Measurements from ENCODE around the gene PIK3AP1. TPM values are rescaled to one million over a fixed set of nuclear protein-coding genes. Genes with fewer than 3 reads are reported as not detected.
"Not testable (repeated sequence)": the region's sequence is repeated elsewhere in the genome, so short reads cannot be mapped to it uniquely, and the experiment has no call there.

The PIK3AP1 gene
- total RNA-seq, 3 donors from 2014 or later, result 9.8 to 26.9 (median 14.2) TPM

- Histone ChIP-seq H3K9me3 (no peaks in the 10 kb centered on the region), H3K27me3 (no peaks in the 10 kb centered on the region), H3K4me1 (no peaks in the 10 kb centered on the region), H3K27ac (no peak overlapping the region), H3K4me3 (no peak overlapping the region), H3K36me3 (no peaks in the 10 kb centered on the region)
- TF ChIP-seq POLR2A (IDR thresholded peaks at IDR 0.05) (no peak), POLR2AphosphoS5 (IDR thresholded peaks at IDR 0.05) (no peak)
- intact Hi-C loops (cut with DNase I; ENCODE audit: low total_unique reads), result no loop called here
- DNase-seq (ENCODE audit: low spot score in 2 of 2), result peak in 1 of 2 donors; percentile 53
These were observed 35.0 kb downstream of the PIK3AP1 start for GRCh38 chr10:96685306-96685705.

- Histone ChIP-seq H3K27ac (no peak overlapping the region), H3K4me3 (no peak overlapping the region), H3K36me3 (no peaks in the 10 kb centered on the region), H3K27me3 (no peaks in the 10 kb centered on the region), H3K9me3 (no peaks in the 10 kb centered on the region), H3K4me1 (no peaks in the 10 kb centered on the region)
- intact Hi-C loops (cut with DNase I; ENCODE audit: low total_unique reads), result no loop called here
- DNase-seq (ENCODE audit: low spot score in 2 of 2), result no peak
- TF ChIP-seq POLR2A (IDR thresholded peaks at IDR 0.05) (no peak), POLR2AphosphoS5 (IDR thresholded peaks at IDR 0.05) (no peak)
- TF ChIP-seq, protein P1, sequence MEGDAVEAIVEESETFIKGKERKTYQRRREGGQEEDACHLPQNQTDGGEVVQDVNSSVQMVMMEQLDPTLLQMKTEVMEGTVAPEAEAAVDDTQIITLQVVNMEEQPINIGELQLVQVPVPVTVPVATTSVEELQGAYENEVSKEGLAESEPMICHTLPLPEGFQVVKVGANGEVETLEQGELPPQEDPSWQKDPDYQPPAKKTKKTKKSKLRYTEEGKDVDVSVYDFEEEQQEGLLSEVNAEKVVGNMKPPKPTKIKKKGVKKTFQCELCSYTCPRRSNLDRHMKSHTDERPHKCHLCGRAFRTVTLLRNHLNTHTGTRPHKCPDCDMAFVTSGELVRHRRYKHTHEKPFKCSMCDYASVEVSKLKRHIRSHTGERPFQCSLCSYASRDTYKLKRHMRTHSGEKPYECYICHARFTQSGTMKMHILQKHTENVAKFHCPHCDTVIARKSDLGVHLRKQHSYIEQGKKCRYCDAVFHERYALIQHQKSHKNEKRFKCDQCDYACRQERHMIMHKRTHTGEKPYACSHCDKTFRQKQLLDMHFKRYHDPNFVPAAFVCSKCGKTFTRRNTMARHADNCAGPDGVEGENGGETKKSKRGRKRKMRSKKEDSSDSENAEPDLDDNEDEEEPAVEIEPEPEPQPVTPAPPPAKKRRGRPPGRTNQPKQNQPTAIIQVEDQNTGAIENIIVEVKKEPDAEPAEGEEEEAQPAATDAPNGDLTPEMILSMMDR (IDR thresholded peaks at IDR 0.05), result no peak
These were observed 35.5 kb downstream of the PIK3AP1 start for GRCh38 chr10:96684826-96685225.

GRCh38 chr10:96683710-96684109 lies 36.6 kb downstream of the PIK3AP1 start:
- H3K4me1 ChIP-seq, result no peaks in the 10 kb centered on the region
- no peak for DNase-seq (ENCODE audit: low spot score in 2 of 2)
- H3K36me3 ChIP-seq, result no peaks in the 10 kb centered on the region
- no peaks in the 10 kb centered on the region for H3K27me3 ChIP-seq
- H3K27ac ChIP-seq, result no peak overlapping the region
- intact Hi-C loops (cut with DNase I; ENCODE audit: low total_unique reads), result no loop called here
- no peak overlapping the region for H3K4me3 ChIP-seq
- TF ChIP-seq POLR2AphosphoS5 (IDR thresholded peaks at IDR 0.05) (no peak), POLR2A (IDR thresholded peaks at IDR 0.05) (no peak)
- TF ChIP-seq, protein P1 (IDR thresholded peaks at IDR 0.05), result no peak
- no peaks in the 10 kb centered on the region for H3K9me3 ChIP-seq

DNA sequence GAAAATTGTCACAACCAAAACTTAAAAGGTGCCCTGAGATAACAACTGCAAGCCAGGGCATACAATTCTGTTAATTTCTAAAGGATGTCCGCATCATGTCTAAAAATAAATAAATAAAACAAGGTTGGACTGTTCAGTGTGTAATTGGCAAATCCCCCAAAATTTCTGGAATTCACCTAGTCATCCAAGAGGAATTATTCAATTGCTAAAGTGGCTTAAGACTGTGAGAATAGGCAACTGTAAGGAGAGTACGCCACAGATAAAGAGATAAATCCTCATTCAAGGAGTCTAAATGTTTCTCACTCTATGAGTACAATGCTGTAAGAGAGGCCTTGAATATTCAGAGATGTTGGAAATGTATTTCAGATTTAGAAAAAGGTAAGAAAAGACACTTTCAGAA lies 37.2 kb downstream of the PIK3AP1 start:
- Histone ChIP-seq H3K36me3 (no peaks in the 10 kb centered on the region), H3K9me3 (no peaks in the 10 kb centered on the region), H3K27me3 (no peaks in the 10 kb centered on the region), H3K4me3 (no peak overlapping the region), H3K27ac (no peak overlapping the region), H3K4me1 (no peaks in the 10 kb centered on the region)
- intact Hi-C loops (cut with DNase I; ENCODE audit: low total_unique reads), result no loop called here
- DNase-seq (ENCODE audit: low spot score in 2 of 2), result no peak
- TF ChIP-seq POLR2AphosphoS5 (IDR thresholded peaks at IDR 0.05), result no peak
- TF ChIP-seq, protein P1 (IDR thresholded peaks at IDR 0.05), result no peak
- no peak for TF ChIP-seq POLR2A (IDR thresholded peaks at IDR 0.05)

GRCh38 chr10:96681524-96681923 lies 38.8 kb downstream of the PIK3AP1 start:
- H3K27ac ChIP-seq, result no peak overlapping the region

GRCh38 chr10:96680463-96680862 lies 39.9 kb downstream of the PIK3AP1 start:
- DNase-seq (ENCODE audit: low spot score in 2 of 2); H3K27ac ChIP-seq; H3K36me3 ChIP-seq; intact Hi-C loops (cut with DNase I; ENCODE audit: low total_unique reads); H3K9me3 ChIP-seq; H3K27me3 ChIP-seq; H3K4me3 ChIP-seq; H3K4me1 ChIP-seq: not testable (repeated sequence)

More at GRCh38 chr10:96681524-96681923, 38.8 kb downstream of the PIK3AP1 start:
- no peak for DNase-seq (ENCODE audit: low spot score in 2 of 2)
- no peaks in the 10 kb centered on the region for H3K4me1 ChIP-seq
- H3K36me3 ChIP-seq, result no peaks in the 10 kb centered on the region
- H3K4me3 ChIP-seq, result no peak overlapping the region
- no peak for TF ChIP-seq POLR2AphosphoS5 (IDR thresholded peaks at IDR 0.05)
- no peak for TF ChIP-seq POLR2A (IDR thresholded peaks at IDR 0.05)
- TF ChIP-seq, protein P1 (IDR thresholded peaks at IDR 0.05), result no peak
- intact Hi-C loops (cut with DNase I; ENCODE audit: low total_unique reads), result no loop called here
- no peaks in the 10 kb centered on the region for H3K27me3 ChIP-seq
- H3K9me3 ChIP-seq, result no peaks in the 10 kb centered on the region
